SU-DHL-6 (cell line): ENCODE results near the gene VPS35L.

ENCODE experiments used
- H2AFZ ChIP-seq: fragments of 200-600 bp; sonication (generic); 2 replicates; pipeline ENCODE4 v1.6.1; 2014; ENCODE audit warnings: low read depth, mild to moderate bottlenecking, moderate library complexity, mixed read lengths, antibody characterized with exemption, low read length; ENCODE audit not compliant: severe bottlenecking
- H3F3A ChIP-seq: fragments of 200-600 bp; shearing (Covaris generic); 2 replicates; pipeline ENCODE4 v1.6.0; 2016; ENCODE audit warnings: antibody characterized with exemption, mild to moderate bottlenecking; ENCODE audit not compliant: insufficient read depth
- H3K27ac ChIP-seq: fragments of 200-600 bp; sonication (generic); 2 replicates; pipeline ENCODE4 v1.5.1; 2016; ENCODE audit warnings: low read depth, mild to moderate bottlenecking, low read length, moderate library complexity, mixed read lengths
- H3K27me3 ChIP-seq: fragments of 200-600 bp; sonication (generic), shearing (Covaris generic); 2 replicates; pipeline ENCODE4 v1.6.0; 2014; ENCODE audit warnings: mild to moderate bottlenecking, low read length
- H3K36me3 ChIP-seq: fragments of 200-600 bp; sonication (generic); 2 replicates; pipeline ENCODE4 v1.6.1; 2014; ENCODE audit warnings: mild to moderate bottlenecking, low read length, mixed read lengths
- H3K4me2 ChIP-seq: fragments of 300-600, 200-600 bp; shearing (Covaris generic), sonication (generic); 2 replicates; pipeline ENCODE4 v1.6.0; 2014; ENCODE audit warnings: low read length, low read depth, mild to moderate bottlenecking; ENCODE audit not compliant: poor library complexity, severe bottlenecking
- H3K4me3 ChIP-seq: fragments of 200-600 bp; sonication (generic); 2 replicates; pipeline ENCODE4 v1.5.1; 2014; ENCODE audit warnings: antibody characterized with exemption, low read length, mild to moderate bottlenecking, mixed read lengths; ENCODE audit not compliant: insufficient read depth, poor library complexity, severe bottlenecking
- H3K79me2 ChIP-seq: fragments of 200-600 bp; sonication (generic); 2 replicates; pipeline ENCODE4 v1.6.1; 2014; ENCODE audit warnings: mild to moderate bottlenecking, low read length, moderate library complexity; ENCODE audit not compliant: insufficient read depth
- H3K9ac ChIP-seq: fragments of 200-600 bp; sonication (generic); 2 replicates; pipeline ENCODE4 v1.7.0; 2014; ENCODE audit warnings: mild to moderate bottlenecking, low read length
- H3K9me2 ChIP-seq: fragments of 200-600 bp; sonication (generic); replicated peaks from 2 replicates; pipeline ENCODE4 v1.6.1; 2014; ENCODE audit warnings: low read length; ENCODE audit not compliant: insufficient read depth
- H3K9me3 ChIP-seq: fragments of 200-600 bp; sonication (generic); 2 replicates; pipeline ENCODE4 v1.6.1; 2014; ENCODE audit warnings: low read length, mixed read lengths; ENCODE audit not compliant: insufficient read depth
- H4K20me1 ChIP-seq: fragments of 200-600 bp; sonication (generic); 2 replicates; pipeline ENCODE4 v1.6.1; 2014; ENCODE audit warnings: low read depth, mild to moderate bottlenecking, antibody characterized with exemption, low read length, moderate library complexity, mixed read lengths
- EZH2phosphoT487 ChIP-seq: fragments of 200-600 bp; sonication (generic), shearing (Covaris generic); conservative IDR thresholded peaks from 2 replicates; pipeline ENCODE4 v1.6.1; 2018; ENCODE audit warnings: mild to moderate bottlenecking, antibody characterized with exemption, low read length, moderate library complexity, mixed read lengths
- TF ChIP-seq, protein P1 (sequence below): fragments of 200-600 bp; sonication (generic); IDR thresholded peaks from one replicate; pipeline ENCODE4 v1.5.1; 2017; ENCODE audit warnings: antibody characterized with exemption, mild to moderate bottlenecking, low read length, moderate library complexity; ENCODE audit not compliant: insufficient read depth, poor library complexity, severe bottlenecking

The VPS35L gene

DNA sequence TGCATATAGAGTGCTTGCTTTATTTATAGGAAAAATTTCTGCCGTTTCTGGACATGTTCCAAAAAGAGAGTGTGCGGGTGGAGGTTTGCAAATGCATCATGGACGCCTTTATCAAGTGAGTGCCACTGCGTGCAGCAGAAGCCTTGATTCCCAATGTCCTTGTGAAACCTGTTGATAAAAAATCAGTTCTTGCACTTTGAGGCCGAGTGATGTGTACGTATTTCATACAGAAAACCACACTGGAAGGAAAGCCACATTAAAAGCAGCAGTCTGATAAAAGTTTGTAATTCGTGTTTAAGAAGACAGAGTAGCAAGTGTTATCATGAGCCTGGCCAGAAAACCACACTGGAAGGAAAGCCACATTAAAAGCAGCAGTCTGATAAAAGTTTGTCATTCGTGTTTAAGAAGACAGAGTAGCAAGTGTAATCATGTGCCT lies 84.5 kb downstream of the VPS35L start:
- Histone ChIP-seq H3K79me2 (no peaks in the 10 kb centered on the region), H4K20me1 (no peaks in the 10 kb centered on the region), H2AFZ (no peak overlapping the region), H3K9me3 (no peaks in the 10 kb centered on the region), H3K4me3 (no peak overlapping the region), H3K4me2 (no peak overlapping the region), H3K27ac (no peak overlapping the region), H3K27me3 (no peaks in the 10 kb centered on the region), H3K9me2 (no peaks in the 10 kb centered on the region), H3F3A (no peaks in the 10 kb centered on the region), H3K9ac (no peak overlapping the region), H3K36me3 (no peaks in the 10 kb centered on the region)
- TF ChIP-seq EZH2phosphoT487, result no peak
- TF ChIP-seq, protein P1, sequence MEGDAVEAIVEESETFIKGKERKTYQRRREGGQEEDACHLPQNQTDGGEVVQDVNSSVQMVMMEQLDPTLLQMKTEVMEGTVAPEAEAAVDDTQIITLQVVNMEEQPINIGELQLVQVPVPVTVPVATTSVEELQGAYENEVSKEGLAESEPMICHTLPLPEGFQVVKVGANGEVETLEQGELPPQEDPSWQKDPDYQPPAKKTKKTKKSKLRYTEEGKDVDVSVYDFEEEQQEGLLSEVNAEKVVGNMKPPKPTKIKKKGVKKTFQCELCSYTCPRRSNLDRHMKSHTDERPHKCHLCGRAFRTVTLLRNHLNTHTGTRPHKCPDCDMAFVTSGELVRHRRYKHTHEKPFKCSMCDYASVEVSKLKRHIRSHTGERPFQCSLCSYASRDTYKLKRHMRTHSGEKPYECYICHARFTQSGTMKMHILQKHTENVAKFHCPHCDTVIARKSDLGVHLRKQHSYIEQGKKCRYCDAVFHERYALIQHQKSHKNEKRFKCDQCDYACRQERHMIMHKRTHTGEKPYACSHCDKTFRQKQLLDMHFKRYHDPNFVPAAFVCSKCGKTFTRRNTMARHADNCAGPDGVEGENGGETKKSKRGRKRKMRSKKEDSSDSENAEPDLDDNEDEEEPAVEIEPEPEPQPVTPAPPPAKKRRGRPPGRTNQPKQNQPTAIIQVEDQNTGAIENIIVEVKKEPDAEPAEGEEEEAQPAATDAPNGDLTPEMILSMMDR, result no peak

- Histone ChIP-seq H3K9me2 (no peaks in the 10 kb centered on the region), H3K4me3 (no peak overlapping the region), H3K4me2 (no peak overlapping the region), H3K9ac (no peak overlapping the region), H3K9me3 (no peaks in the 10 kb centered on the region), H3K36me3 (no peaks in the 10 kb centered on the region), H3K79me2 (no peaks in the 10 kb centered on the region), H2AFZ (no peak overlapping the region), H3K27me3 (no peaks in the 10 kb centered on the region), H3K27ac (no peak overlapping the region), H3F3A (no peaks in the 10 kb centered on the region), H4K20me1 (no peaks in the 10 kb centered on the region)
- TF ChIP-seq EZH2phosphoT487, result no peak
- TF ChIP-seq, protein P1, result no peak
Observed at GRCh38 chr16:19642501-19642900, 87.0 kb downstream of the VPS35L start.

DNA sequence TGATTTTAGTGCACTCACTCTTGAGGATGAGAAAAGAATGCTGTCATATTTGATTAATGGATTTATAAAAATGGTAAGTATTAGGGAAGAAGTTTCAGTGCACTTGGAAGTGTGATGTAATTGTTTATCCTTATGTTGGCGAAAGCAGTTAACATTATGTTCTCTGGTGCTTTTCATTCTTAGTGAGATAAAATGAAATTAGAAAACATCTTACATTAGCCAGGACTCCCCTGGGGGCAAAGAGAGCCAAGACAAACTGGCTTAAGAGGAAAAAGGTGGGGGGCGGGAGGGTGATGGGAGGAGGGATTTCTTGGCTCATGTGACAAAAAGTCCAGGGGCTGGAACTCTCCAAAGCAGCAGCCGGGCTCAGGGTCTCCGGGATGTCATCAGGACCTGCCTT lies 89.4 kb downstream of the VPS35L start:
- Histone ChIP-seq H3K4me2 (no peak overlapping the region), H3K36me3 (no peaks in the 10 kb centered on the region), H3K27me3 (no peaks in the 10 kb centered on the region), H3K79me2 (no peaks in the 10 kb centered on the region), H2AFZ (no peak overlapping the region), H3K9ac (no peak overlapping the region), H3K4me3 (no peak overlapping the region), H3K27ac (no peak overlapping the region), H3K9me2 (no peaks in the 10 kb centered on the region), H3K9me3 (no peaks in the 10 kb centered on the region), H3F3A (no peaks in the 10 kb centered on the region), H4K20me1 (no peaks in the 10 kb centered on the region)
- TF ChIP-seq, protein P1, result no peak
- TF ChIP-seq EZH2phosphoT487, result no peak

DNA sequence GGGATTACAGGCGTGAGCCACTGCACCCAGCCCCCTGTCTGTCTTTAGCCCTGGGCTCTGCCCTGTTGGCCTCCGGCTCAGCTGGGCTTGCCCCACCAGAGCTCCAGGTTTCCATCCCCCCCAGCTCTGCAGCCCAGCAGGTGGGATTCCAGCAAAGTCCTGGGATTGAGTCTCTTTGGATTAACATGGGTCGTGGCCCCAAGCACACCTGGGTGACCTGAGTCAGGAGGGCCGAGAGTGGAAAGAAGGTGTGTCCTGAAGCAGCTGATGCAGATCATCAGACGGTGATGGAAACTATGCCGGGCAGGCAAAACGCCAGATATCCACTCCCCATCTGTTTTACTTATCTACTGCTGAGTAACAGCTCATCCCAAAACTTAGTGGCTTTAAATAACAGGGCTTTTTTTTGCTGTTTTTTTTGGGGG lies 90.1 kb downstream of the VPS35L start:
- no peak overlapping the region for H3K4me2 ChIP-seq
- H3K9ac ChIP-seq, result no peak overlapping the region
- TF ChIP-seq, protein P1, result no peak
- H3K27ac ChIP-seq, result no peak overlapping the region
- H3K4me3 ChIP-seq, result no peak overlapping the region
- H3K36me3 ChIP-seq, result no peaks in the 10 kb centered on the region
- no peaks in the 10 kb centered on the region for H3K79me2 ChIP-seq
- H4K20me1 ChIP-seq, result no peaks in the 10 kb centered on the region
- H3K9me2 ChIP-seq, result no peaks in the 10 kb centered on the region
- H3K9me3 ChIP-seq, result no peaks in the 10 kb centered on the region
- no peaks in the 10 kb centered on the region for H3F3A ChIP-seq
- no peak overlapping the region for H2AFZ ChIP-seq
- H3K27me3 ChIP-seq, result no peaks in the 10 kb centered on the region
